Bronchial epithelial cell (primary cell): Measurements from ENCODE around the gene RPGRIP1L. TPM values are rescaled to one million over a fixed set of nuclear protein-coding genes. Genes with fewer than 3 reads are reported as not detected.

Experiments
- DNase-seq: peaks from one replicate; pipeline ENCODE4 v3.0.0-alpha.2; 2010; ENCODE audit warnings: low read depth
- FAIRE-seq: peaks from 2 replicates; lab custom pipeline; 2011; peaks lifted over from hg19 to GRCh38; lab: Jason Lieb, UNC
- H3K27me3 ChIP-seq: 2 replicates; pipeline ENCODE4 v1.5.1; 2011; ENCODE audit warnings: low read length; ENCODE audit not compliant: control insufficient read depth, insufficient read depth
- H3K36me3 ChIP-seq: 2 replicates; pipeline ENCODE4 v1.5.1; 2011; ENCODE audit warnings: low read length; ENCODE audit not compliant: control insufficient read depth, insufficient read depth
- H3K4me3 ChIP-seq: 2 replicates; pipeline ENCODE4 v1.5.1; 2011; ENCODE audit warnings: mild to moderate bottlenecking, low read depth, low read length, control low read depth
- CTCF ChIP-seq: IDR thresholded peaks from 2 replicates; pipeline ENCODE4 v1.5.1; 2011; ENCODE audit warnings: mild to moderate bottlenecking, moderate library complexity, low read length, control low read depth, inconsistent platforms; ENCODE audit not compliant: insufficient read depth, severe bottlenecking
- total RNA-seq: library from RNA; depleted of rRNA; stranded (reverse); fragments of >200 nt; gene quantifications from 2 replicates; pipeline ENCODE4 v1.2.1, GENCODE V29; 2014

RPGRIP1L gene
- total RNA-seq, 1 donor from 2014 or later, result 2.9 TPM

GRCh38 chr16:53620476-53620875 lies 83.2 kb downstream of the RPGRIP1L start:
- no peaks in the 10 kb centered on the region for H3K36me3 ChIP-seq
- FAIRE-seq (no peak), DNase-seq (no peak)
- H3K4me3 ChIP-seq, result no peak overlapping the region
- H3K27me3 ChIP-seq, result no peaks in the 10 kb centered on the region
- TF ChIP-seq CTCF, result no peak

- H3K36me3 ChIP-seq, result no peaks in the 10 kb centered on the region
- FAIRE-seq (no peak), DNase-seq (no peak)
- no peak for TF ChIP-seq CTCF
- no peak overlapping the region for H3K4me3 ChIP-seq
- no peaks in the 10 kb centered on the region for H3K27me3 ChIP-seq
These were observed 84.4 kb downstream of the RPGRIP1L start for GRCh38 chr16:53619235-53619634.

GRCh38 chr16:53614346-53614745 lies 89.3 kb downstream of the RPGRIP1L start:
- FAIRE-seq (no peak), DNase-seq (peak; percentile 3)
- H3K4me3 ChIP-seq, result no peak overlapping the region
- no peaks in the 10 kb centered on the region for H3K27me3 ChIP-seq
- H3K36me3 ChIP-seq, result no peaks in the 10 kb centered on the region
- TF ChIP-seq CTCF, result no peak

GRCh38 chr16:53612003-53612402 lies 91.7 kb downstream of the RPGRIP1L start:
- FAIRE-seq (no peak), DNase-seq (no peak)
- Histone ChIP-seq H3K4me3 (no peak overlapping the region), H3K36me3 (no peaks in the 10 kb centered on the region), H3K27me3 (no peaks in the 10 kb centered on the region)
- TF ChIP-seq CTCF, result no peak

GRCh38 chr16:53611179-53611696 lies 92.4 kb downstream of the RPGRIP1L start:
- DNase-seq (no peak), FAIRE-seq (no peak)
- no peak overlapping the region for H3K4me3 ChIP-seq
- H3K36me3 ChIP-seq, result no peaks in the 10 kb centered on the region
- no peak for TF ChIP-seq CTCF
- no peaks in the 10 kb centered on the region for H3K27me3 ChIP-seq

GRCh38 chr16:53609536-53609935 lies 94.1 kb downstream of the RPGRIP1L start:
- TF ChIP-seq CTCF, result no peak
- no peaks in the 10 kb centered on the region for H3K27me3 ChIP-seq
- no peak for DNase-seq
- H3K36me3 ChIP-seq, result peaks cover 1% of the 10 kb centered on the region
- no peak overlapping the region for H3K4me3 ChIP-seq
- FAIRE-seq, result no peak
